PC-3 (cell line): ENCODE measurements around the gene RASSF4. TPM values are rescaled to one million over a fixed set of nuclear protein-coding genes. Genes with fewer than 3 reads are reported as not detected.

Experiments
- ATAC-seq: fragments of 200-7000 bp; cut with Tn5 transposase; 2 replicates; pipeline ENCODE4 v1.9.1; 2020; ENCODE audit warnings: mild to moderate bottlenecking, moderate library complexity
- BruUV-seq: library from RNA; stranded (reverse); fragments of 400-500 nt; replicated peaks from 2 replicates; lab custom pipeline; 2021; lab: Mats Ljungman, UMichigan
- CTCF ChIA-PET: fragments of 300-600 bp; sonication (Branson Sonifier 250); formaldehyde crosslinking; loops from one replicate; lab custom pipeline; 2022; ENCODE audit warnings: antibody characterized with exemption; lab: Charles Lee
- POLR2A ChIA-PET: fragments of 300-600 bp; sonication (Branson Sonifier 250); formaldehyde crosslinking; loops from one replicate; lab custom pipeline; 2022; ENCODE audit warnings: antibody characterized with exemption; ENCODE audit not compliant: unreplicated experiment; lab: Charles Lee
- DNase-seq: peaks from one replicate; pipeline ENCODE4 v3.0.0-alpha.2; 2015
- H2AFZ ChIP-seq: fragments of 300-600 bp; sonication (generic); 2 replicates; pipeline ENCODE4 v1.6.0; 2016; ENCODE audit warnings: antibody characterized with exemption, low read length
- H3F3A ChIP-seq: fragments of 300-600 bp; sonication (generic); one replicate; pipeline ENCODE4 v1.6.0; 2017; ENCODE audit warnings: antibody characterized with exemption, low read length, control low read depth, mild to moderate bottlenecking; ENCODE audit not compliant: unreplicated experiment
- H3K27ac ChIP-seq: fragments of 300-600 bp; sonication (generic); 2 replicates; pipeline ENCODE4 v1.5.1; 2016; ENCODE audit warnings: mild to moderate bottlenecking, low read length
- H3K27me3 ChIP-seq: fragments of 300-600 bp; sonication (generic); 2 replicates; pipeline ENCODE4 v1.6.1; 2016; ENCODE audit warnings: low read length, mixed read lengths
- H3K36me3 ChIP-seq: fragments of 300-600 bp; sonication (generic); 2 replicates; pipeline ENCODE4 v1.6.1; 2016; ENCODE audit warnings: low read depth, mixed run types, low read length, mixed read lengths
- H3K4me1 ChIP-seq: fragments of 300-600 bp; sonication (generic); 2 replicates; pipeline ENCODE4 v1.5.1; 2016; ENCODE audit warnings: low read length; ENCODE audit not compliant: insufficient read depth
- H3K4me2 ChIP-seq: fragments of 300-600 bp; sonication (generic); 2 replicates; pipeline ENCODE4 v1.6.0; 2016; ENCODE audit warnings: low read length
- H3K4me3 ChIP-seq: fragments of 300-600 bp; sonication (generic); 2 replicates; pipeline ENCODE4 v1.5.1; 2016; ENCODE audit warnings: mild to moderate bottlenecking, low read length, mixed read lengths
- H3K79me2 ChIP-seq: fragments of 300-600 bp; sonication (generic); 2 replicates; pipeline ENCODE4 v1.6.1; 2017; ENCODE audit warnings: low read length, mixed read lengths
- H3K9ac ChIP-seq: fragments of 300-600 bp; sonication (generic); 2 replicates; pipeline ENCODE4 v1.6.0; 2016; ENCODE audit warnings: mild to moderate bottlenecking, low read length
- H3K9me2 ChIP-seq: fragments of 300-600 bp; sonication (generic); replicated peaks from 2 replicates; pipeline ENCODE4 v1.6.1; 2016; ENCODE audit warnings: mixed run types, low read length, mixed read lengths
- H3K9me3 ChIP-seq: fragments of 300-600 bp; sonication (generic); 2 replicates; pipeline ENCODE4 v1.6.1; 2016; ENCODE audit warnings: low read length, mixed read lengths
- H4K20me1 ChIP-seq: fragments of 300-600 bp; sonication (generic); 2 replicates; pipeline ENCODE4 v1.6.1; 2016; ENCODE audit warnings: low read length, mixed read lengths
- EZH2 ChIP-seq: fragments of 300-600 bp; sonication (generic); IDR thresholded peaks from one replicate; pipeline ENCODE4 v1.6.1; 2017; ENCODE audit warnings: antibody characterized with exemption, mild to moderate bottlenecking, low read length; ENCODE audit not compliant: unreplicated experiment
- EZH2phosphoT487 ChIP-seq: fragments of 300-600 bp; sonication (generic); IDR thresholded peaks from 2 replicates; pipeline ENCODE4 v1.6.1; 2018; ENCODE audit warnings: mild to moderate bottlenecking, antibody characterized with exemption, low read length, borderline replicate concordance
- intact Hi-C: fragments of 100-400 bp; cut with micrococcal nuclease; formaldehyde crosslinking; loops from 2 replicates; pipeline ENCODE4 v1.9.0; 2023
- total RNA-seq: library from RNA; depleted of rRNA; stranded (reverse); fragments of >200 nt; gene quantifications from 2 replicates; pipeline ENCODE4 v1.2.3, GENCODE V29; 2014
- TF ChIP-seq, protein P1 (sequence below): fragments of 300-600 bp; sonication (generic); conservative IDR thresholded peaks from 2 replicates; pipeline ENCODE4 v1.5.1; 2017; ENCODE audit warnings: antibody characterized with exemption, low read depth, mild to moderate bottlenecking, low read length

Gene RASSF4
- total RNA-seq, 1 experiment from 2014 or later, result 8.7 TPM

DNA sequence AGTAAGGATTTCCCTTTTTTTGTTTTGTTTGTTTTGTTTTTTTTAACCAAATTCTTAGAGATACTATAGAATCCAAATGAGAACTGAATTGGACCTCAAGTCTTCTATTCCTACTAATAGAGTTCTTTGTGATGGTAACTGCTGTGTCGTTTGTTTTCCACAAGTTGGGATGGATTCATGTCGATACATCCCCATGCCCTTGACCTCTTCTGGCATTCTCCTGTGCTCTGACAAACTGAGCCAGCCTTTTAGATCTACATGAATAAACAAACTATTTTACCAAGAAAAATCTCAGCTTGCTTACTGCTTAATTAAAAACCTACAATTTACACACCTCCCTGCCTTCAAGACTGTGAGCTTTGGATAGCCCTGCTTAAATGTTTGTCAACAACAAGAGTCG, 45.1 kb downstream of the RASSF4 start:
- ATAC-seq (no peak), DNase-seq (no peak)
- intact Hi-C loops, result loop anchor here (10.0 kb wide), 2 partner anchors 450 to 670 kb away; partner anchors contain the start of gene ZFAND4
- peaks cover 6% of the 10 kb centered on the region; the same call in 1 of the 2 replicates for H4K20me1 ChIP-seq
- H3K9ac ChIP-seq, result no peak overlapping the region
- peaks cover 24% of the 10 kb centered on the region for H3K4me1 ChIP-seq
- no peaks in the 10 kb centered on the region for H3F3A ChIP-seq
- H3K9me2 ChIP-seq, result no peaks in the 10 kb centered on the region
- H3K4me2 ChIP-seq, result no peak overlapping the region
- H3K27me3 ChIP-seq, result no peaks in the 10 kb centered on the region
- TF ChIP-seq EZH2 (no peak), EZH2phosphoT487 (no peak)
- TF ChIP-seq, protein P1, sequence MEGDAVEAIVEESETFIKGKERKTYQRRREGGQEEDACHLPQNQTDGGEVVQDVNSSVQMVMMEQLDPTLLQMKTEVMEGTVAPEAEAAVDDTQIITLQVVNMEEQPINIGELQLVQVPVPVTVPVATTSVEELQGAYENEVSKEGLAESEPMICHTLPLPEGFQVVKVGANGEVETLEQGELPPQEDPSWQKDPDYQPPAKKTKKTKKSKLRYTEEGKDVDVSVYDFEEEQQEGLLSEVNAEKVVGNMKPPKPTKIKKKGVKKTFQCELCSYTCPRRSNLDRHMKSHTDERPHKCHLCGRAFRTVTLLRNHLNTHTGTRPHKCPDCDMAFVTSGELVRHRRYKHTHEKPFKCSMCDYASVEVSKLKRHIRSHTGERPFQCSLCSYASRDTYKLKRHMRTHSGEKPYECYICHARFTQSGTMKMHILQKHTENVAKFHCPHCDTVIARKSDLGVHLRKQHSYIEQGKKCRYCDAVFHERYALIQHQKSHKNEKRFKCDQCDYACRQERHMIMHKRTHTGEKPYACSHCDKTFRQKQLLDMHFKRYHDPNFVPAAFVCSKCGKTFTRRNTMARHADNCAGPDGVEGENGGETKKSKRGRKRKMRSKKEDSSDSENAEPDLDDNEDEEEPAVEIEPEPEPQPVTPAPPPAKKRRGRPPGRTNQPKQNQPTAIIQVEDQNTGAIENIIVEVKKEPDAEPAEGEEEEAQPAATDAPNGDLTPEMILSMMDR, result no peak
- peaks cover 24% of the 10 kb centered on the region; the same call in 1 of the 2 replicates for H3K36me3 ChIP-seq
- no peak overlapping the region for H2AFZ ChIP-seq
- ChIA-PET POLR2A (no interaction called here), CTCF (interaction anchor here (0.6 kb wide), 1 partner anchor 54 kb away, joined by 3 read pairs; no protein-coding TSS in a partner anchor)
- no TSS peak for BruUV-seq
- peaks cover 24% of the 10 kb centered on the region for H3K79me2 ChIP-seq
- no peak overlapping the region for H3K27ac ChIP-seq
- H3K9me3 ChIP-seq, result no peaks in the 10 kb centered on the region
- H3K4me3 ChIP-seq, result no peak overlapping the region

DNA sequence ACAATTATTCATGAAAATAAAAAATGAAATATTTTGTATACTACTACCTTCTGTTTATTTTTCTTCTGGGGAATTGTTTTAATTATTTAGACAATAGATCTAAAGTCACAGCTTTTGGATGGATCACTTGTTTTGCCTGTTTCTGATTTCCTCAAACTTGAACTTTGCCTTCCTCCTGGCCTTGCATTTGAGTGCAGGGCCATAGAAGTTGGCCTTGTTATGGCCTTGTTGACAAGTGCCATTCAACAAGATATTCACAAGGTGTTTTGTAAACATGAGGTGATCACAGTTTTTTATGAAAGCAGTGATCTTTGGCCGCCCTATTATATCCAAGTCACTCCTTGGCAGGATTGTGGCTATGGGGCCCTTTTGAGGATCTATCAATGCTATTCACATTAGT, 45.7 kb downstream of the RASSF4 start:
- intact Hi-C loops, result loop anchor here (10.0 kb wide), 2 partner anchors 450 to 670 kb away; partner anchors contain the start of gene ZFAND4
- peaks cover 24% of the 10 kb centered on the region; the same call in 1 of the 2 replicates for H3K36me3 ChIP-seq
- H3K79me2 ChIP-seq, result peaks cover 24% of the 10 kb centered on the region
- H3K4me1 ChIP-seq, result peaks cover 22% of the 10 kb centered on the region
- H3K27me3 ChIP-seq, result no peaks in the 10 kb centered on the region
- H3K4me2 ChIP-seq, result no peak overlapping the region
- ChIA-PET POLR2A (no interaction called here), CTCF (no interaction called here)
- peaks cover 6% of the 10 kb centered on the region; the same call in 1 of the 2 replicates for H4K20me1 ChIP-seq
- no peak for TF ChIP-seq EZH2
- TF ChIP-seq, protein P1, result no peak
- TF ChIP-seq EZH2phosphoT487, result no peak
- no peak overlapping the region for H3K4me3 ChIP-seq
- H3K9me2 ChIP-seq, result no peaks in the 10 kb centered on the region
- H2AFZ ChIP-seq, result no peak overlapping the region
- BruUV-seq, result no TSS peak
- DNase-seq, result no peak
- H3F3A ChIP-seq, result no peaks in the 10 kb centered on the region
- H3K9me3 ChIP-seq, result no peaks in the 10 kb centered on the region
- no peak overlapping the region for H3K9ac ChIP-seq
- H3K27ac ChIP-seq, result no peak overlapping the region
- ATAC-seq, result no peak

DNA sequence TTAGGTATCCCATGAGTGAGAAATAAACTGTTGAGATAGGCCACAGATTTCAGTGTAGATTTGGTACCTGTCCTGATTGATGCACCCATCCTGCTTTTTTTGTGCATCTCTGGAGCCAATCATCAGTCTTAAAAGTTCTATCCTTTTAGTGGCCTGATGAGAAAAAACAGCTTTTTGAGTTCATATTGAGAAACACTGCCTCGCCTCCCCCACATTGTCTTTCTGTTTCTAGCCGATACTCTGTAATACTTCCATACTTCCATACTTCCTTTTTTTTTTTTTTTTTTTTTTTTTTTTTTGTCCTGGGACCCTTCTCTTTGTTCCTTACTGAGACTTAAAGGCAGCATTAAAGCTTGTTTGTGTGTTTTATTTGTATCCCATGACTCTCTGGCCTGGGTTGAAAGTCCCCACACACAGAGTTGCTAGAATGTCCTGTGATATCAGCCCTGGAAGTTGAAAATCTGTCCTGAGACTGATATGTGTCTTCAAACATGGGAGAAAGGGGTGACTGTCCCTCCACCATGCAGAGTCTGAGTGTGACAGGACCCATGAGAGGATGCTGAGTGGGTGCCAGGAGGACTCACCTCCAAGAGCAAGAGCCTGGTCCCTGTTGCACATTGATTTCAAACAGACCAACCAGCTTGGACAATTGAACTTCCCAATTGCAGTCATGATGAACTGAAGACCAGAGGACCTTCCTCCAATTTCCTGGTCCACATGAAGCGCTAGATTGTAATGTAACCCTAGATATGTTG, 46.9 kb downstream of the RASSF4 start:
- Histone ChIP-seq H3K4me3 (no peak overlapping the region), H4K20me1 (peaks cover 6% of the 10 kb centered on the region; the same call in 1 of the 2 replicates), H3K36me3 (peaks cover 24% of the 10 kb centered on the region; the same call in 1 of the 2 replicates), H3K4me2 (no peak overlapping the region), H3F3A (no peaks in the 10 kb centered on the region), H3K9ac (no peak overlapping the region), H3K9me3 (no peaks in the 10 kb centered on the region), H2AFZ (no peak overlapping the region), H3K27me3 (no peaks in the 10 kb centered on the region), H3K79me2 (peaks cover 24% of the 10 kb centered on the region), H3K4me1 (peaks cover 17% of the 10 kb centered on the region), H3K9me2 (no peaks in the 10 kb centered on the region), H3K27ac (no peak overlapping the region)
- ChIA-PET POLR2A (no interaction called here), CTCF (interaction anchor here (0.7 kb wide), 1 partner anchor 89 kb away, joined by 3 read pairs; no protein-coding TSS in a partner anchor)
- DNase-seq, result no peak
- ATAC-seq, result no peak
- intact Hi-C loops, result loop anchor here (10.0 kb wide), 2 partner anchors 448 to 668 kb away; partner anchors contain the start of gene ZFAND4
- TF ChIP-seq, protein P1, result no peak
- TF ChIP-seq EZH2 (no peak), EZH2phosphoT487 (no peak)
- BruUV-seq, result no TSS peak
